ENCODE measurements around the gene GLI3. TPM values are rescaled to one million over a fixed set of nuclear protein-coding genes. Genes with fewer than 3 reads are reported as not detected.
A peak's percentile ranks its signal among the peaks of the same experiment; 100 is the strongest.

GLI3 gene
- total RNA-seq, 2 donors from 2014 or later: 0.34 to 1.1 TPM

GRCh38 chr7:42232275-42232674 is 4.7 kb downstream of the GLI3 start:
- H3K27me3 Mint-ChIP-seq: peaks cover 74% of the 10 kb centered on the region
- DNase-seq: no peak
- peaks cover 2% of the 10 kb centered on the region for H3K36me3 Mint-ChIP-seq (ENCODE audit: low read depth)

GRCh38 chr7:42231043-42231787 is 5.8 kb downstream of the GLI3 start:
- DNase-seq (no peak), ATAC-seq (no peak)
- no peaks in the 10 kb centered on the region for H3K9me3 ChIP-seq (ENCODE audit: control insufficient read depth, low read length, poor library complexity, severe bottlenecking)
- Mint-ChIP-seq H3K36me3 (ENCODE audit: low read depth) (peaks cover 2% of the 10 kb centered on the region), H3K27ac (no peak overlapping the region), H3K27me3 (peaks cover 84% of the 10 kb centered on the region), H3K4me1 (peaks cover 4% of the 10 kb centered on the region), H3K4me3 (no peak overlapping the region)

More at GRCh38 chr7:42232275-42232674, 4.7 kb downstream of the GLI3 start:
- H3K27ac Mint-ChIP-seq: no peak overlapping the region
- H3K9me3 ChIP-seq (ENCODE audit: control insufficient read depth, low read length, poor library complexity, severe bottlenecking): no peaks in the 10 kb centered on the region
- peaks cover 4% of the 10 kb centered on the region for H3K4me1 Mint-ChIP-seq
- ATAC-seq: no peak
- no peak overlapping the region for H3K4me3 Mint-ChIP-seq

- Mint-ChIP-seq H3K27ac (peak overlapping the region; percentile 79), H3K36me3 (ENCODE audit: low read depth) (peaks cover 2% of the 10 kb centered on the region), H3K4me3 (no peak overlapping the region), H3K4me1 (peaks cover 2% of the 10 kb centered on the region), H3K27me3 (peaks cover 71% of the 10 kb centered on the region)
- ATAC-seq (peak; percentile 76), DNase-seq (no peak)
- no peaks in the 10 kb centered on the region for H3K9me3 ChIP-seq (ENCODE audit: control insufficient read depth, low read length, poor library complexity, severe bottlenecking)
These were observed 8.9 kb downstream of the GLI3 start for GRCh38 chr7:42227936-42228591.

- Mint-ChIP-seq H3K27ac (peak overlapping the region; percentile 79), H3K4me3 (peak overlapping the region; percentile 15), H3K4me1 (peaks cover 2% of the 10 kb centered on the region), H3K36me3 (ENCODE audit: low read depth) (peaks cover 2% of the 10 kb centered on the region), H3K27me3 (peaks cover 69% of the 10 kb centered on the region)
- H3K9me3 ChIP-seq (ENCODE audit: control insufficient read depth, low read length, poor library complexity, severe bottlenecking): no peaks in the 10 kb centered on the region
- ATAC-seq (peak; percentile 78), DNase-seq (no peak)
These were observed 9.5 kb downstream of the GLI3 start for GRCh38 chr7:42227541-42227935.

- DNase-seq (no peak), ATAC-seq (no peak)
- Mint-ChIP-seq H3K4me1 (peaks cover 2% of the 10 kb centered on the region), H3K36me3 (ENCODE audit: low read depth) (peaks cover 2% of the 10 kb centered on the region), H3K27ac (peak overlapping the region; percentile 79), H3K4me3 (peak overlapping the region; percentile 15), H3K27me3 (peaks cover 63% of the 10 kb centered on the region)
- no peaks in the 10 kb centered on the region for H3K9me3 ChIP-seq (ENCODE audit: control insufficient read depth, low read length, poor library complexity, severe bottlenecking)
These were observed 10.0 kb downstream of the GLI3 start for GRCh38 chr7:42227021-42227420.

- H3K9me3 ChIP-seq (ENCODE audit: control insufficient read depth, low read length, poor library complexity, severe bottlenecking): no peaks in the 10 kb centered on the region
- Mint-ChIP-seq H3K4me3 (no peak overlapping the region), H3K27me3 (peaks cover 58% of the 10 kb centered on the region), H3K4me1 (peaks cover 2% of the 10 kb centered on the region), H3K36me3 (ENCODE audit: low read depth) (peaks cover 2% of the 10 kb centered on the region), H3K27ac (no peak overlapping the region)
- DNase-seq (no peak), ATAC-seq (no peak)
These were observed 10.6 kb downstream of the GLI3 start for GRCh38 chr7:42226354-42226941.

GRCh38 chr7:42224391-42225003 is 12.5 kb downstream of the GLI3 start:
- ATAC-seq (no peak), DNase-seq (no peak)
- no peaks in the 10 kb centered on the region for H3K9me3 ChIP-seq (ENCODE audit: control insufficient read depth, low read length, poor library complexity, severe bottlenecking)
- Mint-ChIP-seq H3K36me3 (ENCODE audit: low read depth) (peaks cover 2% of the 10 kb centered on the region), H3K4me3 (no peak overlapping the region), H3K27ac (no peak overlapping the region), H3K27me3 (peaks cover 52% of the 10 kb centered on the region), H3K4me1 (peaks cover 2% of the 10 kb centered on the region)

- DNase-seq (no peak), ATAC-seq (no peak)
- Mint-ChIP-seq H3K27me3 (peaks cover 36% of the 10 kb centered on the region), H3K36me3 (ENCODE audit: low read depth) (peaks cover 2% of the 10 kb centered on the region), H3K4me3 (no peak overlapping the region), H3K27ac (no peak overlapping the region), H3K4me1 (peaks cover 2% of the 10 kb centered on the region)
- no peaks in the 10 kb centered on the region for H3K9me3 ChIP-seq (ENCODE audit: control insufficient read depth, low read length, poor library complexity, severe bottlenecking)
These were observed 14.1 kb downstream of the GLI3 start for GRCh38 chr7:42222891-42223290.

- no peaks in the 10 kb centered on the region for H3K9me3 ChIP-seq (ENCODE audit: control insufficient read depth, low read length, poor library complexity, severe bottlenecking)
- H3K36me3 Mint-ChIP-seq (ENCODE audit: low read depth): no peaks in the 10 kb centered on the region
- H3K4me1 Mint-ChIP-seq: no peaks in the 10 kb centered on the region
- ATAC-seq: no peak
- peaks cover 29% of the 10 kb centered on the region for H3K27me3 Mint-ChIP-seq
- DNase-seq: no peak
- H3K27ac Mint-ChIP-seq: no peak overlapping the region
- no peak overlapping the region for H3K4me3 Mint-ChIP-seq
These were observed 14.9 kb downstream of the GLI3 start for GRCh38 chr7:42222125-42222524.

- DNase-seq (no peak), ATAC-seq (no peak)
- H3K27ac Mint-ChIP-seq: no peak overlapping the region
- H3K9me3 ChIP-seq (ENCODE audit: control insufficient read depth, low read length, poor library complexity, severe bottlenecking): no peaks in the 10 kb centered on the region
- H3K36me3 Mint-ChIP-seq (ENCODE audit: low read depth): no peaks in the 10 kb centered on the region
- H3K4me1 Mint-ChIP-seq: no peaks in the 10 kb centered on the region
- no peak overlapping the region for H3K4me3 Mint-ChIP-seq
- H3K27me3 Mint-ChIP-seq: peaks cover 21% of the 10 kb centered on the region
These were observed 15.7 kb downstream of the GLI3 start for GRCh38 chr7:42221304-42221703.

GRCh38 chr7:42219447-42219846 is 17.6 kb downstream of the GLI3 start:
- no peak overlapping the region for H3K4me3 Mint-ChIP-seq
- peaks cover 16% of the 10 kb centered on the region for H3K27me3 Mint-ChIP-seq
- H3K27ac Mint-ChIP-seq: no peak overlapping the region
- no peaks in the 10 kb centered on the region for H3K4me1 Mint-ChIP-seq
- no peak for DNase-seq
- H3K36me3 Mint-ChIP-seq (ENCODE audit: low read depth): no peaks in the 10 kb centered on the region
- ATAC-seq: no peak
- H3K9me3 ChIP-seq (ENCODE audit: control insufficient read depth, low read length, poor library complexity, severe bottlenecking): no peaks in the 10 kb centered on the region

- Mint-ChIP-seq H3K4me3 (no peak overlapping the region), H3K4me1 (no peaks in the 10 kb centered on the region), H3K27ac (no peak overlapping the region), H3K27me3 (peaks cover 10% of the 10 kb centered on the region), H3K36me3 (ENCODE audit: low read depth) (no peaks in the 10 kb centered on the region)
- H3K9me3 ChIP-seq (ENCODE audit: control insufficient read depth, low read length, poor library complexity, severe bottlenecking): no peaks in the 10 kb centered on the region
- DNase-seq (no peak), ATAC-seq (no peak)
These were observed 18.8 kb downstream of the GLI3 start for GRCh38 chr7:42218248-42218647.

GRCh38 chr7:42217548-42217947 is 19.5 kb downstream of the GLI3 start:
- ATAC-seq: no peak
- Mint-ChIP-seq H3K4me1 (no peaks in the 10 kb centered on the region), H3K27ac (no peak overlapping the region), H3K4me3 (no peak overlapping the region), H3K36me3 (ENCODE audit: low read depth) (no peaks in the 10 kb centered on the region), H3K27me3 (peaks cover 10% of the 10 kb centered on the region)
- DNase-seq: no peak
- H3K9me3 ChIP-seq (ENCODE audit: control insufficient read depth, low read length, poor library complexity, severe bottlenecking): no peaks in the 10 kb centered on the region
